Activated B cell treated with CpG ODN at 0.5 μM for 24 hours (primary cell): ENCODE data around the gene CHD2. TPM values are rescaled to one million over a fixed set of nuclear protein-coding genes. Genes with fewer than 3 reads are reported as not detected.

ENCODE experiments used
- ATAC-seq: fragments of 200-7000 bp; cut with Tn5 transposase; one replicate; pipeline ENCODE4 v1.10.0; 2021; ENCODE audit warnings: low read depth, mild to moderate bottlenecking, moderate library complexity
- CTCF ChIA-PET: fragments of 350-600 bp; sonication (Branson Sonifier 250); formaldehyde crosslinking; loops from one replicate; lab custom pipeline; 2021; ENCODE audit warnings: antibody characterized with exemption; lab: Charles Lee
- POLR2A ChIA-PET: fragments of 350-600 bp; sonication (Branson Sonifier 250); formaldehyde crosslinking; loops from one replicate; lab custom pipeline; 2021; ENCODE audit warnings: antibody characterized with exemption; lab: Charles Lee
- DNase-seq: peaks from one replicate; pipeline ENCODE4 v3.0.0; 2022
- H3K27ac Mint-ChIP-seq: one replicate; pipeline ENCODE4 v1.8.0; 2020; ENCODE audit warnings: mixed read lengths
- H3K27me3 Mint-ChIP-seq: one replicate; pipeline ENCODE4 v1.8.0; 2021; ENCODE audit warnings: mixed read lengths
- H3K36me3 Mint-ChIP-seq: one replicate; pipeline ENCODE4 v1.8.0; 2021; ENCODE audit warnings: low read depth, mixed read lengths
- H3K4me1 Mint-ChIP-seq: one replicate; pipeline ENCODE4 v1.8.0; 2021; ENCODE audit warnings: mixed read lengths
- H3K4me3 Mint-ChIP-seq: one replicate; pipeline ENCODE4 v1.8.0; 2020; ENCODE audit warnings: mild to moderate bottlenecking, mixed read lengths
- H3K9me3 Mint-ChIP-seq: one replicate; pipeline ENCODE4 v1.8.0; 2020; ENCODE audit warnings: mixed read lengths
- CTCF ChIP-seq: fragments of 200-600 bp; IDR thresholded peaks from one replicate; pipeline ENCODE4 v1.8.0; 2022; ENCODE audit warnings: antibody characterized with exemption, mild to moderate bottlenecking
- intact Hi-C: fragments of 100-400 bp; cut with micrococcal nuclease; formaldehyde crosslinking; loops from one replicate; pipeline ENCODE4 v1.15.1; 2024
- total RNA-seq: library from RNA; stranded (reverse); gene quantifications from 2 replicates; pipeline ENCODE4 v1.2.3, GENCODE V29; 2022

The CHD2 gene
- total RNA-seq, 1 donor from 2014 or later: 298 TPM

GRCh38 chr15:93073465-93073952 lies 173.4 kb downstream of the CHD2 start:
- no peak overlapping the region for H3K4me3 Mint-ChIP-seq
- H3K36me3 Mint-ChIP-seq: no peaks in the 10 kb centered on the region
- H3K4me1 Mint-ChIP-seq: peaks cover 12% of the 10 kb centered on the region
- peaks cover 57% of the 10 kb centered on the region for H3K27me3 Mint-ChIP-seq
- ChIA-PET CTCF (no interaction called here), POLR2A (interaction anchor here (0.6 kb wide), 1 partner anchor 1954 kb away, joined by 9 read pairs; no protein-coding TSS in a partner anchor)
- H3K9me3 Mint-ChIP-seq: no peaks in the 10 kb centered on the region
- no peak overlapping the region for H3K27ac Mint-ChIP-seq
- intact Hi-C loops: no loop called here
- DNase-seq: no peak
- TF ChIP-seq CTCF: no peak
- ATAC-seq: no peak

GRCh38 chr15:93074599-93074998 lies 174.5 kb downstream of the CHD2 start:
- TF ChIP-seq CTCF: no peak
- ATAC-seq (no peak), DNase-seq (no peak)
- peaks cover 61% of the 10 kb centered on the region for H3K27me3 Mint-ChIP-seq
- peaks cover 12% of the 10 kb centered on the region for H3K4me1 Mint-ChIP-seq
- intact Hi-C loops: no loop called here
- no peak overlapping the region for H3K27ac Mint-ChIP-seq
- H3K9me3 Mint-ChIP-seq: no peaks in the 10 kb centered on the region
- H3K36me3 Mint-ChIP-seq: no peaks in the 10 kb centered on the region
- CTCF ChIA-PET: no interaction called here
- no peak overlapping the region for H3K4me3 Mint-ChIP-seq
- POLR2A ChIA-PET: no interaction called here

GRCh38 chr15:93076217-93076616 lies 176.1 kb downstream of the CHD2 start:
- Mint-ChIP-seq H3K27me3 (peaks cover 56% of the 10 kb centered on the region), H3K36me3 (no peaks in the 10 kb centered on the region), H3K4me1 (peaks cover 12% of the 10 kb centered on the region), H3K27ac (no peak overlapping the region), H3K9me3 (no peaks in the 10 kb centered on the region), H3K4me3 (no peak overlapping the region)
- POLR2A ChIA-PET: no interaction called here
- ATAC-seq (no peak), DNase-seq (no peak)
- intact Hi-C loops: no loop called here
- CTCF ChIA-PET: no interaction called here
- TF ChIP-seq CTCF: no peak

- CTCF ChIA-PET: no interaction called here
- H3K36me3 Mint-ChIP-seq: no peaks in the 10 kb centered on the region
- H3K27me3 Mint-ChIP-seq: peaks cover 57% of the 10 kb centered on the region
Measured at GRCh38 chr15:93076875-93077274, 176.8 kb downstream of the CHD2 start.

More at GRCh38 chr15:93076875-93077274, 176.8 kb downstream of the CHD2 start:
- Mint-ChIP-seq H3K27ac (no peak overlapping the region), H3K9me3 (no peaks in the 10 kb centered on the region), H3K4me3 (no peak overlapping the region), H3K4me1 (peaks cover 11% of the 10 kb centered on the region)
- no peak for TF ChIP-seq CTCF
- ATAC-seq (no peak), DNase-seq (no peak)
- intact Hi-C loops: no loop called here
- POLR2A ChIA-PET: no interaction called here

Other genes with a start within 250 kb of the CHD2 start
- 0.91 and 1.1 TPM in 2 replicates for gene FAM174B, start 244.5 kb upstream of the CHD2 start, total RNA-seq
- gene RGMA, start 188.9 kb downstream of the CHD2 start, total RNA-seq: not detected in 2 replicates